ENCODE data around the gene ATRAID.

ATRAID gene, protein sequence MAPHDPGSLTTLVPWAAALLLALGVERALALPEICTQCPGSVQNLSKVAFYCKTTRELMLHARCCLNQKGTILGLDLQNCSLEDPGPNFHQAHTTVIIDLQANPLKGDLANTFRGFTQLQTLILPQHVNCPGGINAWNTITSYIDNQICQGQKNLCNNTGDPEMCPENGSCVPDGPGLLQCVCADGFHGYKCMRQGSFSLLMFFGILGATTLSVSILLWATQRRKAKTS

DNA sequence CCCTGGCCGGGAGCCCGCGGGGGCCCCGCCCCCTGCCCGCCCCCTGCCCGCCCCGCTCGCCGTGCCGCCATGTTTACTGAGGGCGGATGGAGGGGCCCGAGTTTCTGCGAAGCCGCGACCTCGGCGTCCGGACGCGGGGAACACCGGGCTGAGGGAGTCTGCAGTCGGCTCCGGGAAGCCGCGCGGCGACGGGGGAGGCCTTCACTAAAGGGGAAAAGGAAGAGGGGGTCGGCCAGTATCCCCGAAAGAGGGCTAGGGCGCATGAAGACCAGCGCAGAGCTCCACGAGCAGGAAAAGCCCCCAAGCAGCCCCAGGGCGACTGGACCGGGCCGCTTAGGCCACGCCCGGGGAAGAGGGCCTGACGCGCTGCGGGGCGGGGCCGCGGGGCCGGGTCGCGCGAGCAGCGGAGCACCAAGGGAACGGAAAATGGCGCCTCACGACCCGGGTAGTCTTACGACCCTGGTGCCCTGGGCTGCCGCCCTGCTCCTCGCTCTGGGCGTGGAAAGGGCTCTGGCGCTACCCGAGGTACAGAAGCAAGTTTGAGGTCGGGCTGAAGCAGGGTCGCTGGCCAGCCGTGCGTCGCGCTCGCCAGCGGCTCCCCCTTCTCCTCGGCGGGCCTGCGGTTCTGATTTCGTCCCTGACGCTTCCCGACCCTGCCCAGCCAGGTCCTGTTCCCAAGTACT, at the start of gene ATRAID, which contains the start of gene SLC5A6:
ATRAID (plus strand) TSS at position 99 of the 683 bp plus-strand sequence; CDS start at position 427, 328 bp downstream.
SLC5A6 (minus strand) TSS at position 326 of the 683 bp plus-strand sequence. CDS start 4,618 bp downstream, outside the sequence.
- Histone ChIP-seq H3K4me3 (IDR thresholded peaks at IDR 0.05; ENCODE audit: insufficient read depth, low read depth, low read length) (peak within 1 kb of the TSS; percentile 40), H3K4me2 (peak within 1 kb of the TSS; percentile 82), H3K4me1 (ENCODE audit: low read depth, poor library complexity, severe bottlenecking) (peaks cover 27% of the 10 kb centered on the region), H3K36me3 (ENCODE audit: insufficient read depth) (no peaks in the 10 kb centered on the region), H3K27ac (peak within 1 kb of the TSS; percentile 92), H4K20me1 (ENCODE audit: insufficient read depth) (no peaks in the 10 kb centered on the region), H3K79me2 (ENCODE audit: insufficient read depth, low read depth) (no peaks in the 10 kb centered on the region), H2AFZ (ENCODE audit: low read depth) (peak within 1 kb of the TSS; percentile 66), H3K9ac (peak within 1 kb of the TSS; percentile 96), H3K27me3 (ENCODE audit: insufficient read depth, low read depth) (no peaks in the 10 kb centered on the region)
- TF ChIP-seq, protein P1, sequence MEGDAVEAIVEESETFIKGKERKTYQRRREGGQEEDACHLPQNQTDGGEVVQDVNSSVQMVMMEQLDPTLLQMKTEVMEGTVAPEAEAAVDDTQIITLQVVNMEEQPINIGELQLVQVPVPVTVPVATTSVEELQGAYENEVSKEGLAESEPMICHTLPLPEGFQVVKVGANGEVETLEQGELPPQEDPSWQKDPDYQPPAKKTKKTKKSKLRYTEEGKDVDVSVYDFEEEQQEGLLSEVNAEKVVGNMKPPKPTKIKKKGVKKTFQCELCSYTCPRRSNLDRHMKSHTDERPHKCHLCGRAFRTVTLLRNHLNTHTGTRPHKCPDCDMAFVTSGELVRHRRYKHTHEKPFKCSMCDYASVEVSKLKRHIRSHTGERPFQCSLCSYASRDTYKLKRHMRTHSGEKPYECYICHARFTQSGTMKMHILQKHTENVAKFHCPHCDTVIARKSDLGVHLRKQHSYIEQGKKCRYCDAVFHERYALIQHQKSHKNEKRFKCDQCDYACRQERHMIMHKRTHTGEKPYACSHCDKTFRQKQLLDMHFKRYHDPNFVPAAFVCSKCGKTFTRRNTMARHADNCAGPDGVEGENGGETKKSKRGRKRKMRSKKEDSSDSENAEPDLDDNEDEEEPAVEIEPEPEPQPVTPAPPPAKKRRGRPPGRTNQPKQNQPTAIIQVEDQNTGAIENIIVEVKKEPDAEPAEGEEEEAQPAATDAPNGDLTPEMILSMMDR (conservative IDR thresholded peaks at IDR 0.05; ENCODE audit: low read depth, low read length): no peak

GRCh38 chr2:27162151-27163121, 49.4 kb upstream of the ATRAID start:
- Histone ChIP-seq H2AFZ (ENCODE audit: low read depth) (peak overlapping the region; percentile 97), H3K4me2 (peak overlapping the region; percentile 99), H3K4me3 (IDR thresholded peaks at IDR 0.05; ENCODE audit: insufficient read depth, low read depth, low read length) (peak overlapping the region; percentile 85), H3K79me2 (ENCODE audit: insufficient read depth, low read depth) (no peaks in the 10 kb centered on the region), H3K27ac (peak overlapping the region; percentile 84), H4K20me1 (ENCODE audit: insufficient read depth) (no peaks in the 10 kb centered on the region), H3K27me3 (ENCODE audit: insufficient read depth, low read depth) (no peaks in the 10 kb centered on the region), H3K9ac (peak overlapping the region; percentile 69; the same call in 1 of the 2 replicates), H3K36me3 (ENCODE audit: insufficient read depth) (no peaks in the 10 kb centered on the region), H3K4me1 (ENCODE audit: low read depth, poor library complexity, severe bottlenecking) (peaks cover 40% of the 10 kb centered on the region)
- TF ChIP-seq, protein P1 (conservative IDR thresholded peaks at IDR 0.05; ENCODE audit: low read depth, low read length): no peak

DNA sequence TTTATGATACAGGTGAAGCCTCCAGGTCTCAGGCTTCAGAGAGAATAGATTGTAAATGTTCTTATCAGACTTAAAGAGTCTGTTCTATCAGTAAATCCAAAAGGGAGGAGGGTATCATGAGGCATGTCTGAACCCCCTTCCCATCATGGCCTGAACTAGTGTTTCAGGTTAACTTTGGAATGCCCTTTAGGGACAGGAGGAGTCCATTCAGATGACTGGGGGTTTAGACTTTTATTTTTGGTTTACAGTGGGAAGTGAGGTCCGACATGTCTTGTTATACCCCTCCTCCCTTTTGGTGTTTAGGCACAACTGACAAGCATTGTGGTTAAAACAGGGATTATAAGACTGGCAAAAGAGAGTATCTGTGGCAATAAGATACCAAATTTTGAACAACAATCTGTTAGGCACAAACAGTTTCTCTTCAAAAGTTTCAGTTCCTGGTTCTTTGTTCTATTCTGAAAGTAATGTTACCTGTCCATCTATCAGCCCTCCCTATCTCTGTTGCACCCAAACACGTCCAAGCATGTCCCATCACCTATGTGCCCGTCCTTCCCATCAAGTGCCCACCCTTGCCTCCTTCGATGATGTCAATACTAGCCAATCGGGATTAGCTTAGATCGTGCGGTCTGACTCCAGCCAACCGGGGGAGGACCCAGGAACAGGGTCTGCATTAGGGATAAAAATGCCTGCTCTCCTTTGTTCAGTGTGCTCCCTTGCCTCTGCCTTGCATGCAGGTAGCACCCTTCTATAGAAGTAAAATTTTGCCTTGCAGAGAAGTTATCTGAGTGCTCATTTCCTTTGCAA, 46.7 kb upstream of the ATRAID start:
- Histone ChIP-seq H3K36me3 (ENCODE audit: insufficient read depth) (no peaks in the 10 kb centered on the region), H3K27ac (no peak overlapping the region; the same call in 1 of the 2 replicates), H2AFZ (ENCODE audit: low read depth) (peak overlapping the region; percentile 19; the same call in 1 of the 2 replicates), H4K20me1 (ENCODE audit: insufficient read depth) (no peaks in the 10 kb centered on the region), H3K79me2 (ENCODE audit: insufficient read depth, low read depth) (no peaks in the 10 kb centered on the region), H3K4me1 (ENCODE audit: low read depth, poor library complexity, severe bottlenecking) (peaks cover 49% of the 10 kb centered on the region), H3K4me2 (peak overlapping the region; percentile 25; the same call in 1 of the 2 replicates), H3K27me3 (ENCODE audit: insufficient read depth, low read depth) (no peaks in the 10 kb centered on the region), H3K4me3 (IDR thresholded peaks at IDR 0.05; ENCODE audit: insufficient read depth, low read depth, low read length) (no peak overlapping the region), H3K9ac (no peak overlapping the region)
- TF ChIP-seq, protein P1 (conservative IDR thresholded peaks at IDR 0.05; ENCODE audit: low read depth, low read length): no peak

All from KMS-11 (cell line).